ENCODE measurements around the gene ZNF837.

The ZNF837 gene

GRCh38 chr19:58366585-58367430, 14.0 kb downstream of the ZNF837 start:
- no peaks in the 10 kb centered on the region for H3K27me3 Mint-ChIP-seq
- H3K36me3 Mint-ChIP-seq: peaks cover 5% of the 10 kb centered on the region
- no peak overlapping the region for H3K27ac Mint-ChIP-seq
- H3K4me1 Mint-ChIP-seq: peaks cover 14% of the 10 kb centered on the region
- no peak for ATAC-seq
- no peaks in the 10 kb centered on the region for H3K9me3 Mint-ChIP-seq
- H3K4me3 Mint-ChIP-seq: no peak overlapping the region

GRCh38 chr19:58364146-58364545, 16.7 kb downstream of the ZNF837 start:
- no peak for ATAC-seq
- H3K36me3 Mint-ChIP-seq: no peaks in the 10 kb centered on the region
- no peaks in the 10 kb centered on the region for H3K9me3 Mint-ChIP-seq
- no peaks in the 10 kb centered on the region for H3K27me3 Mint-ChIP-seq
- no peak overlapping the region for H3K27ac Mint-ChIP-seq
- H3K4me3 Mint-ChIP-seq: peak overlapping the region; percentile 42
- H3K4me1 Mint-ChIP-seq: peaks cover 17% of the 10 kb centered on the region

- Mint-ChIP-seq H3K4me1 (peaks cover 23% of the 10 kb centered on the region), H3K4me3 (peak within 1 kb of the TSS; percentile 93), H3K27ac (peak within 1 kb of the TSS; percentile 88), H3K36me3 (no peaks in the 10 kb centered on the region), H3K9me3 (no peaks in the 10 kb centered on the region), H3K27me3 (no peaks in the 10 kb centered on the region)
- ATAC-seq: peak; percentile 95
Measured at GRCh38 chr19:58362272-58362994, 18.4 kb downstream of the ZNF837 start, which contains the start of gene ZNF497. ZNF497 (minus strand) TSS chr19:58362751; CDS start chr19:58357635, 5,116 bp downstream.

- Mint-ChIP-seq H3K27ac (peak overlapping the region; percentile 88), H3K27me3 (no peaks in the 10 kb centered on the region), H3K4me3 (peak overlapping the region; percentile 93), H3K36me3 (no peaks in the 10 kb centered on the region), H3K4me1 (peaks cover 25% of the 10 kb centered on the region), H3K9me3 (no peaks in the 10 kb centered on the region)
- ATAC-seq: peak; percentile 51
Measured at GRCh38 chr19:58361900-58362271, 18.9 kb downstream of the ZNF837 start.

GRCh38 chr19:58357481-58358145, 23.2 kb downstream of the ZNF837 start:
- peaks cover under 1% of the 10 kb centered on the region for H3K36me3 Mint-ChIP-seq
- H3K4me3 Mint-ChIP-seq: peak overlapping the region; percentile 38
- no peak overlapping the region for H3K27ac Mint-ChIP-seq
- no peaks in the 10 kb centered on the region for H3K27me3 Mint-ChIP-seq
- peaks cover 25% of the 10 kb centered on the region for H3K4me1 Mint-ChIP-seq
- no peak for ATAC-seq
- H3K9me3 Mint-ChIP-seq: no peaks in the 10 kb centered on the region

GRCh38 chr19:58356766-58357480, 23.9 kb downstream of the ZNF837 start:
- peak overlapping the region; percentile 71 for H3K27ac Mint-ChIP-seq
- H3K9me3 Mint-ChIP-seq: no peaks in the 10 kb centered on the region
- ATAC-seq: no peak
- peaks cover 31% of the 10 kb centered on the region for H3K4me1 Mint-ChIP-seq
- peak overlapping the region; percentile 68 for H3K4me3 Mint-ChIP-seq
- H3K27me3 Mint-ChIP-seq: no peaks in the 10 kb centered on the region
- peaks cover 8% of the 10 kb centered on the region for H3K36me3 Mint-ChIP-seq

- no peaks in the 10 kb centered on the region for H3K9me3 Mint-ChIP-seq
- peaks cover 16% of the 10 kb centered on the region for H3K36me3 Mint-ChIP-seq
- ATAC-seq: peak; percentile 69
- H3K4me3 Mint-ChIP-seq: peak overlapping the region; percentile 68
- H3K27me3 Mint-ChIP-seq: no peaks in the 10 kb centered on the region
- H3K4me1 Mint-ChIP-seq: peaks cover 30% of the 10 kb centered on the region
- H3K27ac Mint-ChIP-seq: peak overlapping the region; percentile 71
Measured at GRCh38 chr19:58355908-58356765, 24.7 kb downstream of the ZNF837 start.

GRCh38 chr19:58355215-58355796, 25.5 kb downstream of the ZNF837 start:
- peaks cover 32% of the 10 kb centered on the region for H3K4me1 Mint-ChIP-seq
- no peak overlapping the region for H3K4me3 Mint-ChIP-seq
- no peak overlapping the region for H3K27ac Mint-ChIP-seq
- H3K9me3 Mint-ChIP-seq: no peaks in the 10 kb centered on the region
- H3K36me3 Mint-ChIP-seq: peaks cover 21% of the 10 kb centered on the region
- H3K27me3 Mint-ChIP-seq: no peaks in the 10 kb centered on the region
- no peak for ATAC-seq

GRCh38 chr19:58354478-58355030, 26.3 kb downstream of the ZNF837 start:
- Mint-ChIP-seq H3K4me1 (peaks cover 36% of the 10 kb centered on the region), H3K9me3 (peaks cover 2% of the 10 kb centered on the region), H3K4me3 (no peak overlapping the region), H3K27me3 (no peaks in the 10 kb centered on the region), H3K27ac (no peak overlapping the region), H3K36me3 (peaks cover 26% of the 10 kb centered on the region)
- ATAC-seq: no peak

- peaks cover 42% of the 10 kb centered on the region for H3K4me1 Mint-ChIP-seq
- H3K9me3 Mint-ChIP-seq: peaks cover 4% of the 10 kb centered on the region
- no peak overlapping the region for H3K27ac Mint-ChIP-seq
- H3K27me3 Mint-ChIP-seq: no peaks in the 10 kb centered on the region
- peaks cover 30% of the 10 kb centered on the region for H3K36me3 Mint-ChIP-seq
- ATAC-seq: no peak
- no peak overlapping the region for H3K4me3 Mint-ChIP-seq
Measured at GRCh38 chr19:58353717-58354477, 26.9 kb downstream of the ZNF837 start.

GRCh38 chr19:58352760-58353671, 27.8 kb downstream of the ZNF837 start, which contains the start of gene A1BG:
A1BG (minus strand) TSS chr19:58353492; CDS start chr19:58353437, 55 bp downstream.
- Mint-ChIP-seq H3K4me3 (no peak within 1 kb of the TSS), H3K36me3 (peaks cover 30% of the 10 kb centered on the region), H3K27ac (no peak within 1 kb of the TSS), H3K27me3 (no peaks in the 10 kb centered on the region), H3K4me1 (peaks cover 51% of the 10 kb centered on the region), H3K9me3 (peaks cover 4% of the 10 kb centered on the region)
- no peak for ATAC-seq

Measured in stimulated activated memory B cell treated with anti-CD40 and anti-IgM and Interleukin-4, amounts not matched to agents 10 μg/mL and 1 μg/mL and 100 μg/mL, for 72 hours (primary cell).